ENCODE data around the gene JARID2.

JARID2 gene

GRCh38 chr6:15475872-15476271, 230.0 kb downstream of the JARID2 start:
- DNase-seq: no peak

GRCh38 chr6:15476631-15477380, 230.9 kb downstream of the JARID2 start:
- DNase-seq: peak; percentile 13

GRCh38 chr6:15477746-15478145, 231.9 kb downstream of the JARID2 start:
- DNase-seq: peak; percentile 47

- DNase-seq: peak; percentile 37
Measured at GRCh38 chr6:15479761-15480160, 233.9 kb downstream of the JARID2 start.

- peak; percentile 9 for DNase-seq
Measured at GRCh38 chr6:15480525-15480924, 234.7 kb downstream of the JARID2 start.

- DNase-seq: peak; percentile 53
Measured at GRCh38 chr6:15481390-15482291, 235.8 kb downstream of the JARID2 start.

- no peak for DNase-seq
Measured at GRCh38 chr6:15483060-15483459, 237.2 kb downstream of the JARID2 start.

- DNase-seq: peak; percentile 42
Measured at GRCh38 chr6:15484140-15484539, 238.3 kb downstream of the JARID2 start.

GRCh38 chr6:15484821-15485220, 239.0 kb downstream of the JARID2 start:
- DNase-seq: peak; percentile 1

- peak; percentile 69 for DNase-seq
Measured at GRCh38 chr6:15485936-15486335, 240.1 kb downstream of the JARID2 start.

GRCh38 chr6:15487262-15487661, 241.4 kb downstream of the JARID2 start:
- DNase-seq: peak; percentile 37

GRCh38 chr6:15489261-15489962, 243.5 kb downstream of the JARID2 start:
- peak; percentile 41 for DNase-seq

- peak; percentile 38 for DNase-seq
Measured at GRCh38 chr6:15490242-15491100, 244.6 kb downstream of the JARID2 start.

GRCh38 chr6:15491255-15491985, 245.6 kb downstream of the JARID2 start:
- peak; percentile 77 for DNase-seq

- no peak for DNase-seq
Measured at GRCh38 chr6:15491986-15492269, 246.1 kb downstream of the JARID2 start.

GRCh38 chr6:15493437-15494168, 247.7 kb downstream of the JARID2 start:
- peak; percentile 53 for DNase-seq

GRCh38 chr6:15495375-15495901, 249.6 kb downstream of the JARID2 start:
- DNase-seq: no peak

- DNase-seq: peak; percentile 48
Measured at GRCh38 chr6:15496345-15497131, 250.7 kb downstream of the JARID2 start.

GRCh38 chr6:15498640-15499039, 252.8 kb downstream of the JARID2 start:
- no peak for DNase-seq

- no peak for DNase-seq
Measured at GRCh38 chr6:15499125-15499524, 253.3 kb downstream of the JARID2 start.

Data from islet precursor cell (in vitro differentiated cells).